Mucosa of stomach (tissue), 1 donor: Measurements from ENCODE around the gene TOMM22.

Experiments used
- H3K27me3 ChIP-seq: one replicate; pipeline ENCODE4 v1.7.0; 2013; ENCODE audit warnings: mild to moderate bottlenecking, low read length; ENCODE audit not compliant: control insufficient read depth, insufficient read depth
- H3K36me3 ChIP-seq: one replicate; pipeline ENCODE4 v1.7.0; 2013; ENCODE audit warnings: low read length; ENCODE audit not compliant: control insufficient read depth, insufficient read depth
- H3K4me1 ChIP-seq: one replicate; pipeline ENCODE4 v1.7.0; 2013; ENCODE audit warnings: mild to moderate bottlenecking, low read length; ENCODE audit not compliant: control insufficient read depth, insufficient read depth
- H3K4me3 ChIP-seq: one replicate; pipeline ENCODE4 v1.7.0; 2013; ENCODE audit warnings: low read length
- H3K9ac ChIP-seq: one replicate; pipeline ENCODE4 v1.7.0; 2013; ENCODE audit warnings: mild to moderate bottlenecking, low read length, moderate library complexity
- H3K9me3 ChIP-seq: one replicate; pipeline ENCODE4 v1.7.0; 2013; ENCODE audit warnings: mild to moderate bottlenecking, low read length, moderate library complexity; ENCODE audit not compliant: control insufficient read depth
- donor health status: Pancreatic carcinoma.

Gene TOMM22

GRCh38 chr22:38732251-38732815, 50.6 kb downstream of the TOMM22 start:
- no peak overlapping the region for H3K4me3 ChIP-seq
- H3K9ac ChIP-seq: no peak overlapping the region
- peaks cover 35% of the 10 kb centered on the region for H3K36me3 ChIP-seq

GRCh38 chr22:38733329-38733723, 51.6 kb downstream of the TOMM22 start:
- H3K4me1 ChIP-seq: peaks cover 40% of the 10 kb centered on the region
- H3K4me3 ChIP-seq: no peak overlapping the region
- H3K9ac ChIP-seq: peak overlapping the region; percentile 7
- H3K36me3 ChIP-seq: peaks cover 32% of the 10 kb centered on the region
- no peaks in the 10 kb centered on the region for H3K27me3 ChIP-seq
- H3K9me3 ChIP-seq: no peaks in the 10 kb centered on the region

More at GRCh38 chr22:38732251-38732815, 50.6 kb downstream of the TOMM22 start:
- H3K9me3 ChIP-seq: no peaks in the 10 kb centered on the region
- H3K27me3 ChIP-seq: no peaks in the 10 kb centered on the region
- peaks cover 40% of the 10 kb centered on the region for H3K4me1 ChIP-seq

- Histone ChIP-seq H3K9ac (peak overlapping the region; percentile 7), H3K9me3 (no peaks in the 10 kb centered on the region), H3K4me3 (no peak overlapping the region), H3K4me1 (peaks cover 40% of the 10 kb centered on the region), H3K27me3 (no peaks in the 10 kb centered on the region), H3K36me3 (peaks cover 26% of the 10 kb centered on the region)
Measured at GRCh38 chr22:38733724-38734381, 52.1 kb downstream of the TOMM22 start.

- no peaks in the 10 kb centered on the region for H3K9me3 ChIP-seq
- H3K4me3 ChIP-seq: no peak overlapping the region
- H3K9ac ChIP-seq: no peak overlapping the region
- H3K27me3 ChIP-seq: no peaks in the 10 kb centered on the region
- H3K4me1 ChIP-seq: peaks cover 40% of the 10 kb centered on the region
- peaks cover 21% of the 10 kb centered on the region for H3K36me3 ChIP-seq
Measured at GRCh38 chr22:38734421-38735100, 52.8 kb downstream of the TOMM22 start.
